Epithelial cell of proximal tubule (primary cell): ENCODE data around the gene CYP4F2. TPM values are rescaled to one million over a fixed set of nuclear protein-coding genes. Genes with fewer than 3 reads are reported as not detected.
"Not testable (repeated sequence)": the region's sequence is repeated elsewhere in the genome, so short reads cannot be mapped to it uniquely, and the experiment has no call there.

Source experiments
- DNase-seq: peaks from one replicate; pipeline ENCODE4 v3.0.0-alpha.2; 2011; ENCODE audit warnings: low read depth
- H3K4me3 ChIP-seq: 2 replicates; pipeline ENCODE4 v1.5.1; 2011; ENCODE audit warnings: low read depth, mild to moderate bottlenecking, low read length
- total RNA-seq: library from RNA; depleted of rRNA; stranded (reverse); fragments of >200 nt; gene quantifications from 2 replicates; pipeline ENCODE4 v1.2.3, GENCODE V29; 2015
- TF ChIP-seq, protein P1 (sequence below): conservative IDR thresholded peaks from 2 replicates; pipeline ENCODE4 v1.5.1; 2012; ENCODE audit warnings: low read depth, mild to moderate bottlenecking, low read length

The CYP4F2 gene
- total RNA-seq, 1 donor from 2014 or later: not detected

DNA sequence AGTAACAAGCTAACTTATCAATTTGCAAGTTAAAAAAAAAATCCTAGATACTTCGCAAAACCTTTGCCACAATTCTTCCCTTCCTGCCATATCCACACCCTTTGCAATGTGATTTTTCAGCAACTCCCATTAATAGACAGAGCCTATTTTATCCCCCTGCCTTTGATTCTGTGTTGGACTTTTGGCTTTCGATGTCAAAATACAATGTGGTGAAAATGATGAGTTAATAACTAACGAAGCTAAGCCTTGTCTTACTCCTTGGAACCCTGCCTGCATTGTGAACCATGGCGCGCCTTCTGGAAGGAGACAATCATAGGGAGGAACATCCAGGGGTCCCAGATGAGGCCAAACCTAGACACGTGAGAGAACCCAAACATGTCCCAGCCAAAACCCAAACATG lies 6.4 kb downstream of the CYP4F2 start:
- DNase-seq: no peak
- TF ChIP-seq, protein P1, sequence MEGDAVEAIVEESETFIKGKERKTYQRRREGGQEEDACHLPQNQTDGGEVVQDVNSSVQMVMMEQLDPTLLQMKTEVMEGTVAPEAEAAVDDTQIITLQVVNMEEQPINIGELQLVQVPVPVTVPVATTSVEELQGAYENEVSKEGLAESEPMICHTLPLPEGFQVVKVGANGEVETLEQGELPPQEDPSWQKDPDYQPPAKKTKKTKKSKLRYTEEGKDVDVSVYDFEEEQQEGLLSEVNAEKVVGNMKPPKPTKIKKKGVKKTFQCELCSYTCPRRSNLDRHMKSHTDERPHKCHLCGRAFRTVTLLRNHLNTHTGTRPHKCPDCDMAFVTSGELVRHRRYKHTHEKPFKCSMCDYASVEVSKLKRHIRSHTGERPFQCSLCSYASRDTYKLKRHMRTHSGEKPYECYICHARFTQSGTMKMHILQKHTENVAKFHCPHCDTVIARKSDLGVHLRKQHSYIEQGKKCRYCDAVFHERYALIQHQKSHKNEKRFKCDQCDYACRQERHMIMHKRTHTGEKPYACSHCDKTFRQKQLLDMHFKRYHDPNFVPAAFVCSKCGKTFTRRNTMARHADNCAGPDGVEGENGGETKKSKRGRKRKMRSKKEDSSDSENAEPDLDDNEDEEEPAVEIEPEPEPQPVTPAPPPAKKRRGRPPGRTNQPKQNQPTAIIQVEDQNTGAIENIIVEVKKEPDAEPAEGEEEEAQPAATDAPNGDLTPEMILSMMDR: no peak
- no peak overlapping the region for H3K4me3 ChIP-seq

DNA sequence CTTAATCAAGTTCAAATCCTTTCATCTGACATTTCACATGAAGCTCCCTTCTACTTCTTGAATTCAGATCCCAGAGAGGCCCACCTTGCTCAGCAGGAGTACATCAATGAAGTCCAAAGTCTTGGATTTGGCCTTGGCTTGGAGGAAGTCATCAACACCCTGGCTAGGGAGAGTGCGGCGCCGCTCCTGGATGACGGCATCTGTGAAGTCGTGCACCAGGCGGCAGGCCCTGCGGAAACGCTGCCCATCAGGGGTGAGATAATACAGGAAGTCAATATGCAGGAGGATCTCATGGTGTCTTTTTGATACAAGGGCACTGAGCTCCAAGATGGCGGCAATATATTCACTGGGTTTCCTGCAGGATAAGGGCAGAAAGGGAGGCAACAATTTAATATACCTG lies 8.5 kb downstream of the CYP4F2 start:
- DNase-seq, H3K4me3 ChIP-seq: not testable (repeated sequence)

DNA sequence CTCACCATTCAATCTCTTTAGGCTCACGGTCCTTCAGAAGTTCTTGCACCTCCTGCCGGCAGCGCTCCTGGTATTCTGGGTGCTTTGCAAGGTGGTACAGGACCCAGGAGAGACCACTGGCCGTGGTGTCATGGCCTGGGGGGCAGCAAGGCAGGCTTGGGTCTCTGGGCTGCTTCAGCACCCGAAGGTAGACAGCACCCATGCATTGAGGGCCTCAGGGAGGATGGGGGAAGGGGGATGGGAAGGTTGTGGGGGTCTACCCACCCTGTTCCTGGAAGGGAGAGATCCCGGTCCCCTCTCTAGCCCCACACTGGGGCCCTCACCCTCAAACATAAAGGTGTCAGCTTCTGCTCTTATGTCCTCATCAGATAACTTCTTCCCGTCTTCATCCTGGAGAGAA lies 12.0 kb downstream of the CYP4F2 start:
- TF ChIP-seq, protein P1: no peak
- no peak overlapping the region for H3K4me3 ChIP-seq
- DNase-seq: no peak

DNA sequence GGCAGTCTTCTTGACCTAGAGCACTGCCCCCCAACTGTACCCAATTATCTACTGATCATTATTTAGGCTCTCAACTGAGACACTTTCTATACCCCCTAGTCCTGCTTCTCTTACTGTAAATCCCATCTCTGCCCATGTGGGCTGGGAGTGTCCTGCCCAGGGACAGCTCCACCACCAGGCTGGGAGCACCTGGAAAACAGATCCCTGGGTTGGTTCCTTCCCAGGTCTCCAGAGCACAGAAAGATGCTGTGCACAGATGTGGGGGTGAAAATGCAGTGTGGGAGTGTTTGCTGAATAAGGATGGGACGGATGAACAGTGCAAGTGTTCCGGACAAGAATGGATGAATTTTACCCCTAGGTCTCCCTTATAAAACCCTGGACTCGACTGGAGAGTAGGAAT lies 12.7 kb downstream of the CYP4F2 start:
- TF ChIP-seq, protein P1: no peak
- no peak for DNase-seq
- no peak overlapping the region for H3K4me3 ChIP-seq

DNA sequence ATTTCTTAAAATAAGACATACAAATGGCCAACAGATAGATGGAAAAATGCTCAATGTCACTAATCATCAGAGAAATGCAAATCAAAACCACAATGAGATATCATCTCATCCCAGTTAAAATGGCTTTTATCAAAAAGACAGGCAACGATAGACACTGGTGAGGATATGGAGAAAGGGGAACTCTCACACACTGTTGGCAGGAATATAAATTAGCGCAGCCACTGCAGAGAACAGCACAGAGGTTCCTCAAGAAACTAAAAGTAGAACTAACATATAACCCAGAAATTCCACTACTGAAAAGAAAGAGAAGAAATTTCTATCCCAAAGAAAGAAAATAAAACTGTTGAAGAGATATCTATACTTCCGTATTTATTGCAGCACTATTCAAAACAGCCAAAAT lies 14.5 kb downstream of the CYP4F2 start:
- DNase-seq, H3K4me3 ChIP-seq: not testable (repeated sequence)

DNA sequence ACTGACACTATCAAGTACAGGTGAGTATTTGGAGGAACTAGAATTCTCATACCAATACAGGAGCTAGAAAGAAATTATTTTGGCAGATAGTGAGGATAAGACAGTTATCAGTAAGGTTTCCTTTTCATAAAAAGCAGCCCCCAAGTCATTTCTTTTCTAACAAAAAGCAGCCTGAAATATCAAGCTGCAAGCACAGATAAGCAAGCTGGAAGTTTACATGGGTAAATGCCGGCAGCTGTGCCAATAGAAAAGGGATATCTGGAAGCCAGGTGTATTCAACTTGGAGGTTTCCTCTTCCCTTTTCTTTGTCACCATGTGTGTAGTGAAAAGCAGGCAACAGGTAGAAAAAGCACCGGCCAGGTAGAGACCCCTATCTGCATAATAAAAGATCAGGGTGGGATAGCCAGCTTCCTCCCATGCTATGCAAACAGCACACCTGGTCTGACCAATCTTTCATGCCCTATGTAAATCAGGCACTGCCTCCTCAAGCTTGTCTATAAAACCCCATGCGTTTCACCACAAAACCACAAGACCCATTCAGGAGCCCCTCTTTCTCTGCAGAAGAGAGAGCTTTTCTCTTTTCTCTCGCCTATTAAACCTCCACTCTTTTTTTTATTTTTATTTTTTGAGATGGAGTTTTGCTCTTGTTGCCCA lies 22.9 kb downstream of the CYP4F2 start:
- no peak for DNase-seq
- TF ChIP-seq, protein P1: no peak
- H3K4me3 ChIP-seq: no peak overlapping the region

DNA sequence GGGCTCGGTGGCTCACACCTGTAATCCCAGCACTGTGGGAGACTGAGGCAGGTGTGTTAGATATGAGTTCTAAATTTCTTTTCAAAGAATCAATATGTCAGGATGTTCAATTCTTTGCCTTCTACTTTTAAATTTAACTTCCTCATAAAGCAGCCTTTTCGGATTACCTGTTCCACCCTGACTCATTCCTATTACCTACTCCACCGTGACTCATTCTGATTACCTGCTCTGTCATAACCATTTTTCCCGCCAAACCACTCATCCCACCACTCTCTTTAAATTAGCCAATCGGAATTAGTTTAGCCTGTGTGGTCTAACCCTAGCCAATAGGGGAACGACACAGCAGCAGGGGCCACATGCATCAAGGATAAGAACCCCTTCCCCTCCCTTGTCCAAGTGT lies 24.1 kb downstream of the CYP4F2 start:
- DNase-seq, H3K4me3 ChIP-seq: not testable (repeated sequence)

GRCh38 chr19:15871570-15871969 lies 26.3 kb downstream of the CYP4F2 start:
- TF ChIP-seq, protein P1: no peak
- DNase-seq: no peak

DNA sequence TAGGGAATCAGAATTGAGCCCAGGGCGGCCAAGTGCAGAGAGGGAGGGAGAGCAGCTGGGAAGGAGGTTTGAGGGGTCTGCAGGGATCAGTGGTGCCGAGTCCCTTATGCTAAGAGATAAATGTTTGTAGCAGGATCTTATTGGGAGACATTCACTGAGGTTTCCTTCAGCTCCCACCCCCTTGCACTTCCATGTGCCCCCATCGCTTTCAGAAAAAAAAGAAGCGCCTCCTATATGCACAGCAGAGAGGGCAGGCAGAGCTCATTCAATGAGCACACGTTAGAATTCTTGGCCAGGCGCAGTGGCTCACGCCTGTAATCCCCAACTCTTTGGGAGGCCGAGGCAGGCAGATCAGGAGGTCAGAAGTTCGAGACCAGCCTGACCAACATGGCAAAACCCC lies 28.0 kb downstream of the CYP4F2 start:
- TF ChIP-seq, protein P1: no peak

More at GRCh38 chr19:15871570-15871969, 26.3 kb downstream of the CYP4F2 start:
- peak overlapping the region; percentile 34 for H3K4me3 ChIP-seq

More for the DNA sequence above, 28.0 kb downstream of the CYP4F2 start:
- H3K4me3 ChIP-seq: no peak overlapping the region
- no peak for DNase-seq
